Keratinocyte (primary cell): ENCODE data around the gene FBXL17. TPM values are rescaled to one million over a fixed set of nuclear protein-coding genes. Genes with fewer than 3 reads are reported as not detected.

Experiments
- DNase-seq: peaks from one replicate; pipeline ENCODE4 v3.0.0-alpha.2; 2011; ENCODE audit warnings: low read depth, missing footprints, low spot score
- FAIRE-seq: peaks from 2 replicates; lab custom pipeline; 2011; peaks lifted over from hg19 to GRCh38; lab: Jason Lieb, UNC
- H2AFZ ChIP-seq: 2 replicates; pipeline ENCODE4 v1.6.0; 2012; ENCODE audit warnings: low read length, control low read depth, inconsistent platforms; ENCODE audit not compliant: control insufficient read depth
- H3K27ac ChIP-seq: 2 replicates; pipeline ENCODE4 v1.5.1; 2011; ENCODE audit warnings: low read length; ENCODE audit not compliant: control insufficient read depth, insufficient read depth
- H3K27me3 ChIP-seq: 3 replicates; pipeline ENCODE4 v1.6.0; 2011; ENCODE audit warnings: low read length; ENCODE audit not compliant: control insufficient read depth, insufficient read depth; ENCODE audit errors: extremely low read depth
- H3K36me3 ChIP-seq, 2 experiments: 2 replicates in 1 of 2; 3 replicates in 1 of 2; pipeline ENCODE4 v1.5.1; 2011; ENCODE audit warnings: low read length in 2 of 2, mild to moderate bottlenecking in 1 of 2; ENCODE audit not compliant: control insufficient read depth in 2 of 2, insufficient read depth in 2 of 2; ENCODE audit errors: extremely low read depth in 1 of 2
- H3K4me1 ChIP-seq: 3 replicates; pipeline ENCODE4 v1.5.1; 2011; ENCODE audit warnings: low read length; ENCODE audit not compliant: control insufficient read depth, insufficient read depth; ENCODE audit errors: extremely low read depth
- H3K4me2 ChIP-seq: 3 replicates; pipeline ENCODE4 v1.6.0; 2011; ENCODE audit warnings: low read depth, low read length; ENCODE audit not compliant: control insufficient read depth, insufficient read depth; ENCODE audit errors: extremely low read depth
- H3K4me3 ChIP-seq, 3 experiments: fragments of 200-600 bp in 1 of 3; sonication (generic) in 1 of 3; 2 replicates in 2 of 3; 3 replicates in 1 of 3; pipeline ENCODE4 v1.5.1; 2011 to 2016; ENCODE audit warnings: low read length in 3 of 3, mild to moderate bottlenecking in 3 of 3, control low read depth in 2 of 3, inconsistent platforms in 1 of 3, low read depth in 1 of 3, mixed read lengths in 1 of 3, mixed run types in 1 of 3, moderate library complexity in 1 of 3; ENCODE audit not compliant: control insufficient read depth in 2 of 3, insufficient read depth in 2 of 3; ENCODE audit errors: extremely low read depth in 1 of 3
- H3K79me2 ChIP-seq: 2 replicates; pipeline ENCODE4 v1.6.0; 2012; ENCODE audit warnings: low read length; ENCODE audit not compliant: control insufficient read depth, insufficient read depth
- H3K9ac ChIP-seq: 3 replicates; pipeline ENCODE4 v1.6.0; 2011; ENCODE audit warnings: low read length; ENCODE audit not compliant: control insufficient read depth, insufficient read depth; ENCODE audit errors: extremely low read depth
- H3K9me1 ChIP-seq: 3 replicates; pipeline ENCODE4 v1.6.0; 2011; ENCODE audit warnings: low read length; ENCODE audit not compliant: control insufficient read depth, insufficient read depth; ENCODE audit errors: extremely low read depth
- H3K9me3 ChIP-seq: 2 replicates; pipeline ENCODE4 v1.5.1; 2012; ENCODE audit warnings: low read depth, low read length; ENCODE audit not compliant: control insufficient read depth
- H4K20me1 ChIP-seq: 3 replicates; pipeline ENCODE4 v1.6.0; 2011; ENCODE audit warnings: low read length; ENCODE audit not compliant: control insufficient read depth, insufficient read depth; ENCODE audit errors: extremely low read depth
- EZH2 ChIP-seq: IDR thresholded peaks from one replicate; pipeline ENCODE4 v1.6.1; 2012; ENCODE audit warnings: inconsistent platforms, mild to moderate bottlenecking, low read length, moderate library complexity
- dilution Hi-C: fragments of 300-500 bp; cut with MboI; formaldehyde crosslinking; loops from one replicate; pipeline ENCODE4 v1.7.0; 2020; ENCODE audit warnings: low sequenced_read_pairs; ENCODE audit not compliant: extremely low pct_ligation_motif_present
- polyA plus RNA-seq, 5 experiments: library from polyadenylated mRNA; depleted of rRNA in 3 of 5; stranded (reverse) in 3 of 5; stranded (forward) in 1 of 5; unstranded in 1 of 5; fragments of >200 nt; gene quantifications; 1 replicate in 1 of 5; 2 replicates in 3 of 5; 3 replicates in 1 of 5; pipeline versions ENCODE4 v1.2.1 to v1.2.3, GENCODE V29; 2011 to 2012; ENCODE audit warnings: missing spikeins in 2 of 5, low read depth in 1 of 5, low replicate concordance in 1 of 5
- small RNA-seq, 3 experiments: library from RNA; depleted of rRNA; stranded (forward); fragments of <200 nt; gene quantifications; one replicate each; pipeline ENCODE3, GENCODE V24; 2012; ENCODE audit warnings: low read depth in 3 of 3, low replicate concordance in 1 of 3; ENCODE audit not compliant: insufficient read length in 3 of 3
- TF ChIP-seq, protein P1 (sequence below), 3 experiments: IDR thresholded peaks in 1 of 3; conservative IDR thresholded peaks in 1 of 3; optimal IDR thresholded peaks in 1 of 3; 2 replicates in 2 of 3; 3 replicates in 1 of 3; pipeline versions ENCODE3 to v1.5.1; 2011; ENCODE audit warnings: low read length in 3 of 3, mild to moderate bottlenecking in 3 of 3, moderate library complexity in 2 of 3, control low read depth in 1 of 3, inconsistent platforms in 1 of 3; ENCODE audit not compliant: insufficient read depth in 2 of 3; ENCODE audit errors: extremely low read depth in 1 of 3

The FBXL17 gene
- polyA plus RNA-seq, 1 donor (not counting 4 experiments of a cell fraction or from before 2014, with no cell fraction given), result 5.7 TPM

DNA sequence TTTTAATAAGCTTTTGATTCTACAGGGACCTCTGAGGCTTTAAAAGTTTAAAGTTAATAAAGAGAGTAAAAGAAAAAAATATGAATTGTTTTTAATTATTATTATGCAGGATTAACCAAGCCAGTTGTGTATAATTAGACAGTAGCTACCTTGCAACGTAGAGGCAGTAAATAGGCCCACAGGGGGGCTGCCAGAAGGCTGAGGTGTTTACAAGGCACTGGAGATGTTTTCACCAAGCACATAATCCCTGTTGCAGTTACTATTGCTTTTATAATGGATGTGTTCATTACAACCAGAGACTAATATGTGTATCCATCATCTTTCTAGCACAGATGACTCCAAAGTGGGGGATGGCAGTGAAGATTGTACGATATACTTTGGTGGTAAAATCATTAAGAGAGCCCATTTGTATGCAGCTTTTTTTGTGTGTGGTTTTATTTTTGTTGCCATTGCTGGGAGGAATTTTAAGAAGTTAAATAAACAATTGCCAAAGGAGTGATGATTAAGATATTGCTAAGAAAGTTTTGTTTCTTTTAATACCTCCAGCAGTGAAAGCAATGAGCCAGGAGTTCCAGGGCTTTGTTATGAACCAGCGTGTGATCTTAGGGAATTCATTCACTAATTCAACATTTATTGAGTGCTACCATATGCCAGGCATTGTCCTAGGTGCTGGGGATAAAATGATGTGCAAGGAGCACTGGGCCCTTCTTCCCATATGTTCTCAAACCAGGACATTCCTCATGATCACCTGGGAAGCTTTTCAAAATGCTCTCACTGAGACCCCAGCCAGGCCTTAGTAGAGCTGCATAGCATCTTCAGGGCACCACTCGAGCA is 572.5 kb downstream of the FBXL17 start:
- Histone ChIP-seq H3K27me3 (no peaks in the 10 kb centered on the region), H3K4me2 (no peak overlapping the region), H3K9me1 (no peaks in the 10 kb centered on the region), H2AFZ (no peak overlapping the region), H3K36me3 (no peaks in the 10 kb centered on the region), H3K79me2 (no peaks in the 10 kb centered on the region), H3K9me3 (no peaks in the 10 kb centered on the region), H3K9ac (no peak overlapping the region), H4K20me1 (no peaks in the 10 kb centered on the region), H3K4me1 (no peaks in the 10 kb centered on the region), H3K4me3 (no peak overlapping the region), H3K27ac (no peak overlapping the region)
- dilution Hi-C loops, result no loop called here
- FAIRE-seq (no peak), DNase-seq (no peak)
- TF ChIP-seq, protein P1, sequence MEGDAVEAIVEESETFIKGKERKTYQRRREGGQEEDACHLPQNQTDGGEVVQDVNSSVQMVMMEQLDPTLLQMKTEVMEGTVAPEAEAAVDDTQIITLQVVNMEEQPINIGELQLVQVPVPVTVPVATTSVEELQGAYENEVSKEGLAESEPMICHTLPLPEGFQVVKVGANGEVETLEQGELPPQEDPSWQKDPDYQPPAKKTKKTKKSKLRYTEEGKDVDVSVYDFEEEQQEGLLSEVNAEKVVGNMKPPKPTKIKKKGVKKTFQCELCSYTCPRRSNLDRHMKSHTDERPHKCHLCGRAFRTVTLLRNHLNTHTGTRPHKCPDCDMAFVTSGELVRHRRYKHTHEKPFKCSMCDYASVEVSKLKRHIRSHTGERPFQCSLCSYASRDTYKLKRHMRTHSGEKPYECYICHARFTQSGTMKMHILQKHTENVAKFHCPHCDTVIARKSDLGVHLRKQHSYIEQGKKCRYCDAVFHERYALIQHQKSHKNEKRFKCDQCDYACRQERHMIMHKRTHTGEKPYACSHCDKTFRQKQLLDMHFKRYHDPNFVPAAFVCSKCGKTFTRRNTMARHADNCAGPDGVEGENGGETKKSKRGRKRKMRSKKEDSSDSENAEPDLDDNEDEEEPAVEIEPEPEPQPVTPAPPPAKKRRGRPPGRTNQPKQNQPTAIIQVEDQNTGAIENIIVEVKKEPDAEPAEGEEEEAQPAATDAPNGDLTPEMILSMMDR (optimal IDR thresholded peaks at IDR 0.05 in 1 of 3, IDR thresholded peaks at IDR 0.05 in 1 of 3, conservative IDR thresholded peaks at IDR 0.05 in 1 of 3; ENCODE audit: extremely low read depth in 1 of 3, insufficient read depth in 2 of 3, low read length in 3 of 3), result no peak
- no peak for TF ChIP-seq EZH2

Small RNAs within 50 kb of the gene (small RNA-seq; reads per million reads assigned to genes)
- 0 reads per million in 3 experiments for gene RN7SKP122
